Mucosa of stomach (tissue), 1 donor: Measurements from ENCODE around the gene PROSER3.

Source experiments
- H3K27me3 ChIP-seq: one replicate; pipeline ENCODE4 v1.7.0; 2013; ENCODE audit warnings: mild to moderate bottlenecking, low read length; ENCODE audit not compliant: control insufficient read depth, insufficient read depth
- H3K36me3 ChIP-seq: one replicate; pipeline ENCODE4 v1.7.0; 2013; ENCODE audit warnings: low read length; ENCODE audit not compliant: control insufficient read depth, insufficient read depth
- H3K4me1 ChIP-seq: one replicate; pipeline ENCODE4 v1.7.0; 2013; ENCODE audit warnings: mild to moderate bottlenecking, low read length; ENCODE audit not compliant: control insufficient read depth, insufficient read depth
- H3K4me3 ChIP-seq: one replicate; pipeline ENCODE4 v1.7.0; 2013; ENCODE audit warnings: low read length
- H3K9ac ChIP-seq: one replicate; pipeline ENCODE4 v1.7.0; 2013; ENCODE audit warnings: mild to moderate bottlenecking, low read length, moderate library complexity
- H3K9me3 ChIP-seq: one replicate; pipeline ENCODE4 v1.7.0; 2013; ENCODE audit warnings: mild to moderate bottlenecking, low read length, moderate library complexity; ENCODE audit not compliant: control insufficient read depth
- donor health status: Pancreatic carcinoma.

Gene PROSER3

DNA sequence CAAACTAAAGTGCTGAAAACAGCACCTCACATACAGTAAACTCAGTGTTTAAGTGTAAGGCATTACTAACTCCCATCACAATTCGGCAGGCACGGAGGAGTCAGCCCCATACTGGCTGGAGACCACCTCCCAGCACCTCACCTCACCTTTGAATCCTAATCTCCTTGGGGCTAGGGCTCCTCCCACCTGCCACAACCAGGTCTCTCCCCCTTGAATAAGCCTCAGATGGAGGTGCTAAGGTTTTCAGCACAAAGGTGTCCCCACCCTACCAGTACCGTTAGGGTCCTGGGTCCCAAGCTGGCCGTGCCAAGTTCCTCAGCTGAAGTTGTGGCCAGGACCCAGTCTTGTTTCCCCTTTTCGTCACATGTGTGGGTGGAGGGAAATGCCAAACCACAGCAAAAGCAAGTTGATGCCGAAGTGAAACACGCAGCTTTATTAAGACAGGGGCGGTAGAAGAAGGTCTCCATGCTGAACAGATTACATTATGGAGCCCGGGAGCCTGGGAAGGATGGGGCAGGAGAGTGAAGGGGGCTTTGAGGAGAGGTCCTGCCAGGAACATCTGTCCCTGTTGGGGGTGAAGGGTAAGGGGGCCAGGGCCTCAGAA lies 15.8 kb upstream of the PROSER3 start, which contains the start of gene IGFLR1:
Gene IGFLR1 (minus strand): TSS at position 332 of the 604 bp plus-strand sequence. CDS start 1,272 bp downstream, outside the sequence.
- Histone ChIP-seq H3K4me1 (peaks cover 27% of the 10 kb centered on the region), H3K36me3 (no peaks in the 10 kb centered on the region), H3K4me3 (no peak within 1 kb of the TSS), H3K9ac (no peak within 1 kb of the TSS), H3K9me3 (no peaks in the 10 kb centered on the region), H3K27me3 (no peaks in the 10 kb centered on the region)

DNA sequence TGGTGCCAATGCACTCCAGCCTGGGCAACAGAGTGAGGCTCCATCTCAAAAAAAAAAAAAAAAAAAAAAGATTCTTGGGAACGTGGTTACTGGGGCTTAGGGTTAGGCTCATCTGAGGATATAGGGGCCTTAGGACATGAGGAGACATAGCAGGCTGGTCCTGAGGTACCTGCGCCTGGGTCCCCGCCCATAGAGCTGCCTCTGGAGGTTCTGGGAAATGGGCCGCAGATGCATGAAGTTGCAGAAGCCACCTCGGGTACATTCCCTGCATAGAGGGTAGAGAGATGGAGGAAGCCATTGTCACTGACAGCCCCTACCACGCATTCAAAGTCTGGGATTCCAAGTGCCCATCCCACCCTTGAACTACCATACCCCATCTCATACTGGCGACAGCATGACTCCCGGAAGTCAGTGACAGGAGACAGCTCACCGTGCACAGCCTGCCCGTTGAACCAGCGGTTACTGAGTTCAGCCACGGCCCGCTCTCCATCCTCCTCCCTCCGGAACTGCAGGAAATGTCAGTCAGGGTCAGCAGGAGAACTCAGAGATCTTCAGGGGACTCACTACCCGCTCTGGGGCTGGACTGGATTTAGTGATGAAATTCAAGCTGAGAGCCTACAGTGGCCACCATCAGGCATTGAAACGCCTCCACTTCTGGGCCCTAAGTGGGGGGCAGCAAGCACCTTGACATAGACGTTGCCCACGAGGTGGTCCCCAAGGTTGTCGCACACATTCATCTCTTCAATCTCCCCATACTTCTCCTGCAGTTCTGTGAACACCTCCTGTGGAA lies 14.1 kb upstream of the PROSER3 start:
- Histone ChIP-seq H3K9ac (no peak overlapping the region), H3K4me1 (peaks cover 33% of the 10 kb centered on the region)

DNA sequence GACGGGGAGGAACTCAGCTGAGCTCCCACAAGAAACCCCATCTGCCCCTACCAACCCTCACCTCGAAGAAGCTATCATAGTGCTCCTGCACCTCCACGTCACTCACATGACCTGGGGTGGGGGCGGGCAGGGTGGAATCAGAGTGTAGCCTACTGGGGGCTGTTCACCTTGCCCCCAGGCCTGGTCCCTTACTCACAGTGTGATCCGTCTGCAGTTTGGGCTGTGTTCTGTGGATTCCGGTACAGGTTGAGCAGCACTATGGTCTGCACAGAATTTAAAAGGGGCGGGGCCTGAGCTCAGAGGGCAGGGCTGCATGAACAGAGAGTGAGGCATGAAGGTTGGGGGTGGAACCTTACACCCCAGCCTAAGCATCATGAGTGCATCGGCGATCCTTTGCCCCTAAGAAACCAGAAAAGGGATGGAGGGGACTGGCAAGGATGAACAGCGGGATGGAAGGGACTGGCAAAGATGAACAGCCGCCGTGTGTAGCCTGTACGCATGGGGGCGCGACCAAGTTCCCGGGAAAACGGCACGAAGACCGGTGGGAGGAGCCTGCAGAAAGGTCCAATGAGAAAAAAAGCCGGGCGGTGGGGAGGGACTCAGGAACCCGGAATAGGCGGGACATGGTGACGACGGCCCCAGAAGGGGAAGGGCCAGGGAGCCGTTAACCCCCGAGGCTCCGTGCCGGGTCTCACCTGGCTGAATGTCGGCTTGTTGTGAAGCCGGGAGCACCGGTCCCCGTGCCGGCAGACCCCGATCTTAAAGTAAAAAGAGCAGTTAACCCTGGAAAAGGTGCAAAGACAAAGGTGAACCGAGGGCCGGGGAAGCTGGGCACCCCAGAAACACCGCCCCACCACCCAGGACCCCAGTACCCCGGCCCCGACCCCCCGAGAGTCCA lies 13.3 kb upstream of the PROSER3 start:
- peaks cover 37% of the 10 kb centered on the region for H3K4me1 ChIP-seq
- H3K9ac ChIP-seq = peak overlapping the region; percentile 96
- H3K27me3 ChIP-seq = no peaks in the 10 kb centered on the region
- no peaks in the 10 kb centered on the region for H3K36me3 ChIP-seq
- H3K9me3 ChIP-seq = no peaks in the 10 kb centered on the region
- peak overlapping the region; percentile 26 for H3K4me3 ChIP-seq

More for the DNA sequence above, 14.1 kb upstream of the PROSER3 start:
- Histone ChIP-seq H3K4me3 (peak overlapping the region; percentile 26), H3K9me3 (no peaks in the 10 kb centered on the region), H3K27me3 (no peaks in the 10 kb centered on the region), H3K36me3 (no peaks in the 10 kb centered on the region)

DNA sequence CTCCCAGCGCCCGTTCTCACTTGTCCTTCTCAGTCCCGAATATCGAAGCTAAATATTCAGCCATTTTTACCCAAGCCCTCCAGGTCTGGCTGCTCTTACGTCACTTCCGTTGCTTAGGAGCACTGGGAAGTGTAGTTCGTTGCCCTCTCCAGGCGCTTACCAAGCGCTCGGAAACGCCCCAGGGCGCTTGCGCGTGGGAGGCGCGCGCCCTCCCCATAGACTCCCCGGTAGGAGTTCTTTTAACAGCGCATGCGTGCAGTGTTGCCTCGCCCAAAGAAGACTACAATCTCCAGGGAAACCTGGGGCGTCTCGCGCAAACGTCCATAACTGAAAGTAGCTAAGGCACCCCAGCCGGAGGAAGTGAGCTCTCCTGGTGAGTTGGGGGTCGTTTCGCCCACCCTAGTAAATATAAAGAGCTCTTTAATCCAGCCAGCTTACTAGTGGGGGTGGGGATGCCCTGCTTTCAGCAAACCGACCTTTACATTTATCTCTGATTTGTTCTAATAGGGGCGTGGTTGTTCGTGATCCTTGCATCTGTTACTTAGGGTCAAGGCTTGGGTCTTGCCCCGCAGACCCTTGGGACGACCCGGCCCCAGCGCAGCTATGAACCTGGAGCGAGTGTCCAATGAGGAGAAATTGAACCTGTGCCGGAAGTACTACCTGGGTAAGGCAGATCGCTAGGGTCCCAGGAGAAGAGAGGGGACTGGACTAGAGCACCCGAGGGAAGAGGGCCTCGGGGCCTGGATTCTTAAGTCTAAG lies 12.5 kb upstream of the PROSER3 start, which contains the start of the genes PSENEN and U2AF1L4:
Gene PSENEN (plus strand): TSS at position 324 of the 759 bp plus-strand sequence. CDS start 280 bp downstream, at position 604.
Gene U2AF1L4 (minus strand): TSS at position 91 of the 759 bp plus-strand sequence. CDS start 27 bp downstream, at position 64.
- peaks cover 31% of the 10 kb centered on the region for H3K4me1 ChIP-seq
- H3K4me3 ChIP-seq = peak within 1 kb of the TSS; percentile 85
- H3K36me3 ChIP-seq = no peaks in the 10 kb centered on the region
- peak within 1 kb of the TSS; percentile 96 for H3K9ac ChIP-seq
- no peaks in the 10 kb centered on the region for H3K9me3 ChIP-seq
- no peaks in the 10 kb centered on the region for H3K27me3 ChIP-seq

DNA sequence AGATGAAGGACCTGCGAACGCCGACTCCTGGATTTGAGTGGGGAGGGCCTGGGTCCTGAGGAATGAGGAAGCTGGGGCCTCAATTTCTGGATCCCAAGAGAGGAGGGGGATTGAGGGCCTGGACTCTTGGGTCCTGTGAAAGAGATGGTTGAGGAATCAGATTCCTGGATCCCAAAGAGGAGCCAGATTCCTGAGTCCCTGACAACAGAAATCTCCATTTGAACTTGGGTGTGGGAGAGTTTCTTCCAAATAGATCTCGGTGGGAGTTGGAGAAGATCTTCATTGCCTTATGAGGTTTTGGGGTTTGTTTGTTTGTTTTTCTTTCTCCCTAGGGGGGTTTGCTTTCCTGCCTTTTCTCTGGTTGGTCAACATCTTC lies 11.9 kb upstream of the PROSER3 start:
- Histone ChIP-seq H3K9ac (peak overlapping the region; percentile 96), H3K9me3 (no peaks in the 10 kb centered on the region), H3K36me3 (no peaks in the 10 kb centered on the region), H3K27me3 (no peaks in the 10 kb centered on the region), H3K4me3 (peak overlapping the region; percentile 85), H3K4me1 (peaks cover 31% of the 10 kb centered on the region)

DNA sequence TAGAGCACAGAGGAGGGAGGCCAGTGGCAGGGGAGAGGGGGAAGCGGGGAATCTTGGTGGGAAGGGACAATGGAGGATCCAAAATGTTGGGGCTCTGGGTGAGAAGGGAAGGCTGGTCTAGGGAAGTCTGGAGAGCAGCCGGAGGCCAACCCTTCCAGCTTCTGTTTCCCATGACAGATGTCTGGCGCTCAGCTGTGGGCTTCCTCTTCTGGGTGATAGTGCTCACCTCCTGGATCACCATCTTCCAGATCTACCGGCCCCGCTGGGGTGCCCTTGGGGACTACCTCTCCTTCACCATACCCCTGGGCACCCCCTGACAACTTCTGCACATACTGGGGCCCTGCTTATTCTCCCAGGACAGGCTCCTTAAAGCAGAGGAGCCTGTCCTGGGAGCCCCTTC lies 11.4 kb upstream of the PROSER3 start:
- peak overlapping the region; percentile 96 for H3K9ac ChIP-seq
- H3K4me3 ChIP-seq = no peak overlapping the region
- no peaks in the 10 kb centered on the region for H3K27me3 ChIP-seq
- H3K9me3 ChIP-seq = no peaks in the 10 kb centered on the region
- peaks cover 31% of the 10 kb centered on the region for H3K4me1 ChIP-seq
- no peaks in the 10 kb centered on the region for H3K36me3 ChIP-seq

DNA sequence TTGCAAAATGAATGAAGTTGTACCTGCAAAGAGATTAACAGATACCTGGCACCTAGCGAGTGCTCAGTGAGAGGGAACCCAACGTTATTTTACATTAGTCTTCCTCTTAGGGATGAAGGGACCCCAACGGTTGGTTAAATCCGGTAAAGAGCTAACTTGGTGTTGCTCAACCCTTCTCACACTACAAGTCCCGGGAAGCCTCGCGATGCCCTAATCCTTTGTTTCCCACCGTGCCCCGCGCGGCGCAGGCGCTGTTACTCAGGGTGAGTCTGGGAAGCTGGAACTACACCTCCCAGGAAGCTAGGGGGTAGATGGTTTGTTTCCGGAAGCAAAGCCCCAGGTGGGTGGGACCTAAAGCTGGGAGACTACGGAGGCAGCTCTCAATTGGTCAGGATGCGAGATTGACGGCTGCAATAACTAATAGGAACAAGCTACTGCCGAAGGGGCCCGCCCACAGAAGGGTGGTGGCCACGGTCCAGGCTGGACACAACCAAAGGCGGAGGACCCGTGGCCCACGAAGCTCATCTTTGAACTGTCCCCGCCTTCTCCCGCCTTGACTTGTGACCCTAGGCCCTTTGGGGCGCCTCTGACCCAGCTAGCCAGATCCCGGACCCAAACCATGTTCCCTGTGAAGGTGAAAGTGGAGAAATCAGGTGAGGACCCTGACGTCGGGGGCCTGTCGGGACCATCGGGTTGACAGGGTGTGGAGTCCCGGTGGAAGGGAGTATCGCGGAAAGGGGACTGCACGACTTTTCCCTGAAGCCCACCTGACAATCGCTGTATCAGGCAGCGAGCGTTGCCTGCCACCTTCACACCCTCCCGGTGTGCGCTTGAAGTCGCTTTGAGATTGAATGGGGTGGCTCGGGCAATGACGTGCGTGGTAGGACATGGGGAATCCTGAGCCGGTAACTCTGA lies 9.6 kb upstream of the PROSER3 start, which contains the start of gene LIN37:
Gene LIN37 (plus strand): TSS at position 471 of the 915 bp plus-strand sequence. CDS start 149 bp downstream, at position 620.
- Histone ChIP-seq H3K4me3 (peak within 1 kb of the TSS; percentile 100), H3K4me1 (peaks cover 31% of the 10 kb centered on the region), H3K36me3 (peaks cover 9% of the 10 kb centered on the region), H3K9ac (peak within 1 kb of the TSS; percentile 93), H3K9me3 (no peaks in the 10 kb centered on the region), H3K27me3 (no peaks in the 10 kb centered on the region)

DNA sequence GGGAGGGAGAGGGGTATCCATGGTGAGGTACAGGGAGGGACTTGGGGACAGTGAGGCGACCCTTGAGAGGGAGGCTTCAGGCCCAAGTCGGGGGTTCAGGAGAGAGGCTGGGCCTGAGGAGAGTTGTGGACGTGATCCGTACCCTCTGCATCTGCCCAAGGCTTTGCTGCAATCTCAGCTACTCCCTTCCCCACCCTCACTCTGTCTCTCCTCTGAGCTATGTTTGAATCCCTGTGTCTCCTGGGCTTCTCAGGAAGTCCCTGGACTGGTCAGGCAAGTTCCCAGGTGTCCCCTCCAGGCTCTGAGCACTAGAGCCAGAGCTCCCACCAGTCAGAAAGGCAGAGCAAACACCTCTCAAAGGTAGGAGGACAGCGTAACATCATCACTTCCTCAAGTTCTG lies 7.8 kb upstream of the PROSER3 start:
- peaks cover 26% of the 10 kb centered on the region for H3K4me1 ChIP-seq
- peaks cover 12% of the 10 kb centered on the region for H3K36me3 ChIP-seq
- peaks cover 2% of the 10 kb centered on the region for H3K27me3 ChIP-seq
- H3K4me3 ChIP-seq = no peak overlapping the region
- no peak overlapping the region for H3K9ac ChIP-seq
- no peaks in the 10 kb centered on the region for H3K9me3 ChIP-seq

DNA sequence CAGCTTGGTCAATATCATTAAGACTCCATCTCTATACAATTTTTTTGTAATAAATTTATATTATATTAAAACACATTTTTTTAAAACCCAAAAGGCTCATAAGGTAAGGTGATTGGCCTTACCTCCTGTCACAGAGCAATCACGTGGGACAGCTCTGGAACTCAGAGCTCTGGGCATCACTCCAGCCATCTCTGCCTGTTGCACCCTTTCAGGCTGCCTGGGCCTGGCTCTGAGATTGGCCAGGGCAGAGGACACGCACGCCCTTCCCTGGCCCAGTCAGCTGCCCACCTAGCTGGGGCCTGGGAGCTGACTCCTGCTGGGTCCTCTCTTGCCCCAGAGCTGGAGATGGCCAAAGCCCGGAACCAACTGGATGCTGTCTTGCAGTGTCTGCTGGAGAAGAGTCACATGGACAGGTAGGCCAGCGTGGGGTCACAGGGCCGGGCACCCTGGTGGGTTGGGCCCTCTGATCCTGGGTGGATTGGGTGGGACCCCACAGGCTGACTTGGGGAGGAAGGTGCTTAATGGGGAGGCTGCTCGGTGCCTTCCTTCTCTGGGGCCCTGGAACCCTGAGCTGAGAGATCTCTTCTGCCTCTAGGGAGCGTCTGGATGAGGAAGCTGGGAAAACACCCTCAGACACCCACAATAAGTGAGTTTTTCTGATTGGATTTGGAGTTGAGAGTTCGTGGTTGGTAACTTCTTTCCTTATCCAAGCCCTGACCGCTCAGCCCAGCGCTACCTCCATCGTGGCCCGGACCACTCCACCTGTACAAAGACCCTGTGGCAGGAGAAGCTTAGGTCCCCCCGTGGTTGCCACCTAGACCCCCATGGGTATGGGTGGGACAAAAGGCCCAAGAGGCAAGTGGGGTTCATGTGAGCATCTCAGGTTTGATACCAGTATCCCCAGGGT lies 5.9 kb upstream of the PROSER3 start:
- Histone ChIP-seq H3K9ac (no peak overlapping the region), H3K27me3 (peaks cover 18% of the 10 kb centered on the region), H3K4me3 (no peak overlapping the region), H3K36me3 (peaks cover 12% of the 10 kb centered on the region), H3K4me1 (peaks cover 35% of the 10 kb centered on the region), H3K9me3 (no peaks in the 10 kb centered on the region)
